ENCODE data around the gene ZBTB7B. TPM values are rescaled to one million over a fixed set of nuclear protein-coding genes. Genes with fewer than 3 reads are reported as not detected.

The ZBTB7B gene
- total RNA-seq, 1 donor from 2014 or later, result 41.9 TPM

- peak; percentile 94 for DNase-seq (ENCODE audit: low spot score)
- intact Hi-C loops (cut with DNase I), result loop anchor here (1.0 to 5.0 kb wide), 2 partner anchors 21 to 46 kb away; no protein-coding TSS in a partner anchor
These were observed 61.0 kb downstream of the ZBTB7B start, which contains the start of gene EFNA4 for GRCh38 chr1:155063550-155064110. Gene EFNA4, plus strand, starts transcription at chr1:155063740. Its CDS starts 84 bp downstream, at chr1:155063824.

DNA sequence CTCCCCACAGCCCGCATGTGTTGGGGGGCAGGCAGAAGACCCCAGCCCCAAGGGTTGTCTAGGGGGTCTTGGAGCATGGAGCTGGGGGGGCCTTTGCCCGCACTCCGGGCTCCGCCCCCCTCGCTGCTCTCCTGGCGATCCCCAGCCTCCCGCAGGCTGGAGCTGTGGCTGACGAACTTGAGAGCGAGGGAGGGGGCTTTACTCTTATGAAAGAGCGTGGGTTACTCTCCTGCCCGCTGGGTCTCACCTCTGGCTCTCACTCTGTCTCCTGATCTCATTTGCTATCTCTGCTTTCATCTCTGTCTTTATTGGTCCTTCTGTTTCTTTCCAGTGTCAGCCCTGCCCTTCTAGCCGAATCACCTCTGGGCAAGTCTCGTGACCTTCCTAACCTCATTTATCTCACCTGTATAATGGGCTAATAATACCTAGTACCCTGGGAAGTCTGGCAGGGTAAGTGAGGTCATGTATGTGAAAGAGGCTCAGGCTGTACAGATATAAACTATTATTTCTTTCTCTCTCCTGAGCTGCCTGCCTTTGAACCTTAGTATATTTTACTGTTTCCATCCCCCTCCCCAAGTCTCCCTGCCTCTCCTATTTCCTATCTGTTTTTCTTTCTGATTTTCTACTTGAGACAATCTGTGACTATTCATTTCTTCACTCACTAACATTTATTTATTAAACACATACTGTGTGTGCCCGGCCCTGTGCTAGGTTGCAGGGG lies 61.7 kb downstream of the ZBTB7B start:
- intact Hi-C loops (cut with DNase I), result loop anchor here (5.0 kb wide), 1 partner anchor 47 kb away; no protein-coding TSS in a partner anchor
- no peak for DNase-seq (ENCODE audit: low spot score)

GRCh38 chr1:155064832-155065429 lies 62.3 kb downstream of the ZBTB7B start:
- intact Hi-C loops (cut with DNase I), result loop anchor here (5.0 kb wide), 1 partner anchor 48 kb away; no protein-coding TSS in a partner anchor
- no peak for DNase-seq (ENCODE audit: low spot score)

DNA sequence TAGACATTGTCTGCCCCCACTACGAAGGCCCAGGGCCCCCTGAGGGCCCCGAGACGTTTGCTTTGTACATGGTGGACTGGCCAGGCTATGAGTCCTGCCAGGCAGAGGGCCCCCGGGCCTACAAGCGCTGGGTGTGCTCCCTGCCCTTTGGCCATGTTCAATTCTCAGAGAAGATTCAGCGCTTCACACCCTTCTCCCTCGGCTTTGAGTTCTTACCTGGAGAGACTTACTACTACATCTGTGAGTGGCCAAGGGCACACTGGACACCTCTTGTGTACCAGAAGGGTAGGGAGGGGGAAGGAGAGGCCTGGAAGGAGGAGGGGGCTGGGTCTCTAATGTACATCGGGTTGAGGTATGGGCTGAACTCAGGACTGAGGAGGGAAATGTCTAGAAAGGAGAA lies 64.2 kb downstream of the ZBTB7B start:
- no peak for DNase-seq (ENCODE audit: low spot score)
- intact Hi-C loops (cut with DNase I), result no loop called here

Small RNA genes lying within 50 kb of the gene (microRNA-seq; reads per million reads assigned to microRNA genes)
- not detected for gene MIR4258

Other genes starting within 250 kb of the ZBTB7B start
- gene KCNN3, start 132.5 kb upstream of the ZBTB7B start, total RNA-seq, result 2.8 TPM
- gene PMVK, start 66.1 kb upstream of the ZBTB7B start, total RNA-seq, result 30.9 TPM
- gene PBXIP1, start 46.7 kb upstream of the ZBTB7B start, total RNA-seq, result 49.1 TPM
- gene PYGO2, start 41.0 kb upstream of the ZBTB7B start, total RNA-seq, result 16.9 TPM
- 70.5 TPM for gene SHC1, start 32.1 kb upstream of the ZBTB7B start, total RNA-seq
- 16.0 TPM for gene CKS1B, start 28.1 kb upstream of the ZBTB7B start, total RNA-seq
- gene FLAD1, start 19.5 kb upstream of the ZBTB7B start, total RNA-seq, result 22.2 TPM
- not detected for gene LENEP, start 9.2 kb upstream of the ZBTB7B start, total RNA-seq
- gene DCST2, start 31.0 kb downstream of the ZBTB7B start, total RNA-seq, result 0.51 TPM
- not detected for gene DCST1, start 31.0 kb downstream of the ZBTB7B start, total RNA-seq
- 69.9 TPM for gene ADAM15, start 48.5 kb downstream of the ZBTB7B start, total RNA-seq
- 1.9 TPM for gene EFNA4, start 60.9 kb downstream of the ZBTB7B start, total RNA-seq
- gene EFNA3, start 76.0 kb downstream of the ZBTB7B start, total RNA-seq, result 1.2 TPM
- 30.2 TPM for gene EFNA1, start 125.1 kb downstream of the ZBTB7B start, total RNA-seq
- 11.2 TPM for gene SLC50A1, start 133.1 kb downstream of the ZBTB7B start, total RNA-seq
- gene DPM3, start 137.7 kb downstream of the ZBTB7B start, total RNA-seq, result 56.3 TPM
- gene KRTCAP2, start 170.5 kb downstream of the ZBTB7B start, total RNA-seq, result 112 TPM
- gene TRIM46, start 171.0 kb downstream of the ZBTB7B start, total RNA-seq, result not detected
- 11.7 TPM for gene THBS3, start 205.1 kb downstream of the ZBTB7B start, total RNA-seq
- gene MTX1, start 205.9 kb downstream of the ZBTB7B start, total RNA-seq, result 16.4 TPM

All from cardiac septum (tissue), 1 donor.